ENCODE measurements around the gene HLA-A. TPM values are rescaled to one million over a fixed set of nuclear protein-coding genes. Genes with fewer than 3 reads are reported as not detected.

The HLA-A gene
- total RNA-seq, 1 donor from 2014 or later: 691 TPM

GRCh38 chr6:29947077-29947980, 5.0 kb downstream of the HLA-A start:
- H3K4me3 ChIP-seq: no peak overlapping the region
- H3K27ac ChIP-seq: no peak overlapping the region
- intact Hi-C loops (cut with DNase I): no loop called here
- no peaks in the 10 kb centered on the region for H3K27me3 ChIP-seq
- peaks cover 9% of the 10 kb centered on the region for H3K4me1 ChIP-seq
- H3K9me3 ChIP-seq: no peaks in the 10 kb centered on the region
- no peak for DNase-seq (ENCODE audit: extremely low spot score in 2 of 2)
- H3K36me3 ChIP-seq: no peaks in the 10 kb centered on the region
- TF ChIP-seq CTCF (IDR thresholded peaks at IDR 0.05): no peak
- TF ChIP-seq POLR2A (IDR thresholded peaks at IDR 0.05): no peak
- TF ChIP-seq POLR2AphosphoS5 (IDR thresholded peaks at IDR 0.05; ENCODE audit: insufficient read depth in 1 of 2, low read depth in 1 of 2): no peak

- Histone ChIP-seq H3K27ac (no peak overlapping the region), H3K9me3 (no peaks in the 10 kb centered on the region), H3K4me1 (peaks cover 9% of the 10 kb centered on the region), H3K27me3 (no peaks in the 10 kb centered on the region), H3K36me3 (no peaks in the 10 kb centered on the region), H3K4me3 (no peak overlapping the region)
- intact Hi-C loops (cut with DNase I): no loop called here
- DNase-seq (ENCODE audit: extremely low spot score in 2 of 2): peak in 1 of 2 donors; percentile 83
- TF ChIP-seq POLR2A (IDR thresholded peaks at IDR 0.05) (no peak), POLR2AphosphoS5 (IDR thresholded peaks at IDR 0.05; ENCODE audit: insufficient read depth in 1 of 2, low read depth in 1 of 2) (no peak), CTCF (IDR thresholded peaks at IDR 0.05) (no peak)
Measured at GRCh38 chr6:29948277-29948676, 5.9 kb downstream of the HLA-A start.

- no peak overlapping the region for H3K4me3 ChIP-seq
- H3K9me3 ChIP-seq: no peaks in the 10 kb centered on the region
- no peaks in the 10 kb centered on the region for H3K27me3 ChIP-seq
- no peaks in the 10 kb centered on the region for H3K36me3 ChIP-seq
- intact Hi-C loops (cut with DNase I): no loop called here
- no peak for DNase-seq (ENCODE audit: extremely low spot score in 2 of 2)
- H3K27ac ChIP-seq: no peak overlapping the region
- no peaks in the 10 kb centered on the region for H3K4me1 ChIP-seq
- TF ChIP-seq CTCF (IDR thresholded peaks at IDR 0.05) (no peak), POLR2A (IDR thresholded peaks at IDR 0.05) (no peak), POLR2AphosphoS5 (IDR thresholded peaks at IDR 0.05; ENCODE audit: insufficient read depth in 1 of 2, low read depth in 1 of 2) (no peak)
Measured at GRCh38 chr6:29949934-29950333, 7.6 kb downstream of the HLA-A start.

- H3K36me3 ChIP-seq: no peaks in the 10 kb centered on the region
- H3K27ac ChIP-seq: no peak overlapping the region
- no peak overlapping the region for H3K4me3 ChIP-seq
- H3K4me1 ChIP-seq: no peaks in the 10 kb centered on the region
- no peak for TF ChIP-seq CTCF (IDR thresholded peaks at IDR 0.05)
- TF ChIP-seq POLR2A (IDR thresholded peaks at IDR 0.05): no peak
- TF ChIP-seq POLR2AphosphoS5 (IDR thresholded peaks at IDR 0.05; ENCODE audit: insufficient read depth in 1 of 2, low read depth in 1 of 2): no peak
- DNase-seq (ENCODE audit: extremely low spot score in 2 of 2): no peak
- intact Hi-C loops (cut with DNase I): no loop called here
- H3K9me3 ChIP-seq: no peaks in the 10 kb centered on the region
- no peaks in the 10 kb centered on the region for H3K27me3 ChIP-seq
Measured at GRCh38 chr6:29951882-29952281, 9.6 kb downstream of the HLA-A start.

GRCh38 chr6:29953001-29953441, 10.7 kb downstream of the HLA-A start:
- H3K27me3 ChIP-seq: no peaks in the 10 kb centered on the region
- no peaks in the 10 kb centered on the region for H3K4me1 ChIP-seq
- no peak overlapping the region for H3K27ac ChIP-seq
- no peaks in the 10 kb centered on the region for H3K9me3 ChIP-seq
- H3K36me3 ChIP-seq: no peaks in the 10 kb centered on the region
- H3K4me3 ChIP-seq: no peak overlapping the region
- TF ChIP-seq POLR2AphosphoS5 (IDR thresholded peaks at IDR 0.05; ENCODE audit: insufficient read depth in 1 of 2, low read depth in 1 of 2) (no peak), CTCF (IDR thresholded peaks at IDR 0.05) (no peak), POLR2A (IDR thresholded peaks at IDR 0.05) (no peak)
- intact Hi-C loops (cut with DNase I): no loop called here
- DNase-seq (ENCODE audit: extremely low spot score in 2 of 2): no peak
